Measurements from ENCODE around the gene PATZ1.

- TF ChIP-seq EZH2 (IDR thresholded peaks at IDR 0.05; ENCODE audit: borderline replicate concordance, low read depth, low read length, poor library complexity, severe bottlenecking): no peak
- no peak for TF ChIP-seq CTCF (conservative IDR thresholded peaks at IDR 0.05; ENCODE audit: low read depth, low read length)
Measured at GRCh38 chr22:31288496-31289240, 57.5 kb downstream of the PATZ1 start.

All from A673 (cell line).